Esophagus muscularis mucosa (tissue), 4 donors: Measurements from ENCODE around the gene BOC.

ENCODE experiments used
- EP300 ChIP-seq: sonication (generic); formaldehyde crosslinking; IDR thresholded peaks from one replicate; pipeline ENCODE4 v1.6.1; 2017; ENCODE audit warnings: antibody characterized with exemption
- POLR2A ChIP-seq: fragments of 450-650 bp; IDR thresholded peaks from one replicate; pipeline ENCODE4 v1.6.1; 2017; ENCODE audit warnings: antibody characterized with exemption, moderate library complexity, mild to moderate bottlenecking, low read depth
- POLR2AphosphoS5 ChIP-seq, 2 donors: sonication (generic); formaldehyde crosslinking; IDR thresholded peaks; one replicate each; pipeline ENCODE4 v1.6.1; 2017; ENCODE audit warnings: antibody characterized with exemption in 2 of 2
- TF ChIP-seq, protein P1 (sequence below), 3 experiments: fragments of 200-600 bp in 2 of 3; fragments of 450-650 bp in 1 of 3; sonication (generic) in 2 of 3; IDR thresholded peaks; one replicate each; pipeline ENCODE4 v1.5.1; 2017 to 2019; ENCODE audit warnings: antibody characterized with exemption in 3 of 3, mild to moderate bottlenecking in 2 of 3, moderate library complexity in 1 of 3

DNA sequence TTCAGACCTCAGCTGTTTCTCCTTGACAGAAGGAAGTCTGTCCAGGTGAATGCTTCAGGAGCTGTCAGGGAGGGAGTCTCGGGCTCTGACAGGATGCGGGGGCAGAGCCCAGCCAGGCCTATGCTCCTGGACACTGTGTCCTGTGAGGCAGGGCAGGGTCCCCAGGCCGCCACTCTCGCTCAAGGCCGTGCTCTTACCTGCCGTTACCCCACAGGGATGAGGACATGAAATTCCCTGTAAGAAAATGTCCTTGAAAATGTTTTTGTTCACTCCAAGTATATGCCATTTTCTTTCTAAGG is 63.9 kb downstream of the BOC start:
- no peak for TF ChIP-seq EP300
- no peak for TF ChIP-seq POLR2A
- TF ChIP-seq, protein P1, sequence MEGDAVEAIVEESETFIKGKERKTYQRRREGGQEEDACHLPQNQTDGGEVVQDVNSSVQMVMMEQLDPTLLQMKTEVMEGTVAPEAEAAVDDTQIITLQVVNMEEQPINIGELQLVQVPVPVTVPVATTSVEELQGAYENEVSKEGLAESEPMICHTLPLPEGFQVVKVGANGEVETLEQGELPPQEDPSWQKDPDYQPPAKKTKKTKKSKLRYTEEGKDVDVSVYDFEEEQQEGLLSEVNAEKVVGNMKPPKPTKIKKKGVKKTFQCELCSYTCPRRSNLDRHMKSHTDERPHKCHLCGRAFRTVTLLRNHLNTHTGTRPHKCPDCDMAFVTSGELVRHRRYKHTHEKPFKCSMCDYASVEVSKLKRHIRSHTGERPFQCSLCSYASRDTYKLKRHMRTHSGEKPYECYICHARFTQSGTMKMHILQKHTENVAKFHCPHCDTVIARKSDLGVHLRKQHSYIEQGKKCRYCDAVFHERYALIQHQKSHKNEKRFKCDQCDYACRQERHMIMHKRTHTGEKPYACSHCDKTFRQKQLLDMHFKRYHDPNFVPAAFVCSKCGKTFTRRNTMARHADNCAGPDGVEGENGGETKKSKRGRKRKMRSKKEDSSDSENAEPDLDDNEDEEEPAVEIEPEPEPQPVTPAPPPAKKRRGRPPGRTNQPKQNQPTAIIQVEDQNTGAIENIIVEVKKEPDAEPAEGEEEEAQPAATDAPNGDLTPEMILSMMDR (IDR thresholded peaks at IDR 0.05) = no peak
- TF ChIP-seq POLR2AphosphoS5 (IDR thresholded peaks at IDR 0.05) = no peak
